ENCODE measurements around the gene ANKS4B.
"Not testable (repeated sequence)": the region's sequence is repeated elsewhere in the genome, so short reads cannot be mapped to it uniquely, and the experiment has no call there.

Gene ANKS4B

DNA sequence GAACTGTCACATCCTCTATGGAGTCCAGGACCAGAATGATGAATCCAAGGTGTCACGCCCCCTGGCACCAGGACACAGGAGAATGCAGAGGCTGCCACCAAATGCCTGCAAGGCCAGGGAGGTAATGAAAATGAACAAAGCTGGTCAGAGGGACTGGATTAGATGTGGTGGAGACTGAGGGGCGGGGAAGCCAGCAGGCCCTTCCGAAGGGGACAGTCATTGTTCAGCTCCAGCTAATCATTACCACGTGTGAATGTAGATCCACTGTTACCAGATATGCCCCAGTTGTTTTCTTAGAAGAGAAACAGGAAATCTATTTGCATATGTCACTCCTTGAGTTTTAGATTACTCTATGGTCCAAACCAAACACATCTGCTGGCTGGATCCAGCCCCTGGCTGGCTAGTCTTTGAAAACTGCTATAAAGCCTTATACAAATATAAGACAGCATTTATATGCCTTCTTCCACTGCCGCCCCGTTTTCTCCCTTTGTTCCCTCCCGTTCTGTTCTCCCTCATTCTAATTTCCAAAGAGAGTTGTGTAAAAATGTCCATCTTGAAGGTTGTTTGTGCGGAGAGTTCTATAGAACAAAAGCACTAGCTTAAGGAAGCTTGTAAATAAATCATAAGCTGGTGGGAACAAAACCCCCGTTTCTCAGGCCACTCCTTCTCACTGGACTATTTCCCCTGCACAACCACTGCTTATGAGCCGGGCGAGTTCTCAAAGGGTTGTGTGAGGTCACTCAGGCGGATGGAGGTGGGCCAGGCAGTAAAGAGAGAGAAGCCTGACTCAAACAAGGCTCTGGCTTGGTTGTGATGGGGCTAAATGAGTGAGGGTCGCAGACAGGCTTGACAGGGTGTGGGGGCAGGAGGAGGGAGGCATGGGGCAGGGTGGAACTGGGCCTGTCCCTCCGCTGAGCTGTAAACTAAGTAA is 30.4 kb downstream of the ANKS4B start:
- DNase-seq (ENCODE audit: low read depth) = no peak

DNA sequence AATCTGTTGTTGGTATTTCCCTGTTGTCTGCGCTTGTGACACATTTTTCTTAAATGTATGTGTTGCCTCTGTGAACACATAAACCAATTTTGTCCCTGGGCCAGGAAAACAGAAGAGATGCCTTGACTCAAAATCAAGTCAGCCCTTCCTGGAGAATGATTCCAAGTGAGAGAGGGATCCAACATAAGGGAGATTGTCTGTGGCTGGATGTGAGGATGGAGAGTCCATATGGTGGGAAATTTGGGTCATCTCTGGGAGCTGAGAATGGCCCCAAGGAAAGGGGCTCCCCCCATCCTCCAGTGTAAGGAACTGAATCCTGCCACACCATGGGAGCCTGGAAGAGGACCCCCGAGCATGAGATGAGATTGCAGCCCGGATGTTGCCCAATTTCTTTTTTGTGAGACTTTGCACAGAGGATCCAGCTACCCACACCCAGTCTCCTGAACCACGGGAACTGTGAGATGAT is 31.1 kb downstream of the ANKS4B start:
- DNase-seq (ENCODE audit: low read depth) = no peak

- no peak for DNase-seq (ENCODE audit: low read depth)
These were observed 31.8 kb downstream of the ANKS4B start for GRCh38 chr16:21265104-21265837.

GRCh38 chr16:21267298-21267697 is 33.8 kb downstream of the ANKS4B start:
- no peak for DNase-seq (ENCODE audit: low read depth)

DNA sequence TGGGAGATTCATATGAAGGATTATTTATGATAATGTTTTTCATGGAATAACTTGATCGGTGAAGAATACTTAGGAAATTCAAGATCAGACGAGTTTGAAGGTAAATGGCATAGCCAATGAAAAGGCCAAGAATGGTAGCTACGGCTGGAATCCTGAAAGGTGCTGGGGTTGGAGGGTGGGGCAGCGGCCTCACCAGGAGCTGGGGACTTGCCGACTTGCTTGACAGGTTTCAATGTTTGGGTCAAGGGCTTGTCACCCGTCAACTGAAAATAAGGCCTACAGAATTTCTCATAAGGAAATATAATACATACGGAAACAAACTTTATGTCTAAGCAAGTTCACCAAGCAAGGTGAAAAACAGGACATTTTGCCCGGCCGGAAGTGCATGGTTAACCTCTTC is 34.7 kb downstream of the ANKS4B start:
- no peak for DNase-seq (ENCODE audit: low read depth)

- DNase-seq (ENCODE audit: low read depth) = no peak
These were observed 38.8 kb downstream of the ANKS4B start for GRCh38 chr16:21272253-21272652.

- not testable (repeated sequence) for DNase-seq (ENCODE audit: low read depth)
These were observed 39.3 kb downstream of the ANKS4B start for GRCh38 chr16:21272763-21273162.

GRCh38 chr16:21274172-21274726 is 40.8 kb downstream of the ANKS4B start:
- no peak for DNase-seq (ENCODE audit: low read depth)

- DNase-seq (ENCODE audit: low read depth) = no peak
These were observed 42.0 kb downstream of the ANKS4B start for GRCh38 chr16:21275529-21275928.

DNA sequence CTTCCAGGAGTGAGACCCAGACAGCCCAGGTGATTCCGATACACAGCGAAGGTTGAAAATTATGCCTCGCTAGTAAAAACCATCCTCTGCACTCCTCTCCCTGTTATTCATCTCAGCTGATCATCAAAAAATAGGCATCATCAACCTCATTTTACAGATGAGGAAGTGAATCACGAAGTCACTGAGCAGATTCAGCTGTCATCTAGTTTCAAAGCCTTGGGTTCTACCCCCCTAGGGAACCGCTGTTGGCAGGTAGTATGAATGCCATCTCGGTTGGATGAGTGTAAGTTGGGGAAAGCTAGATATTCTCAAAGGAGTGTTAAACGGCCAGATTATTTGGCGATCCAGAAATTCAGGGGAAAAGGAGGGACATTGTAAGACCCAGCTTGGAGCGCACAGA is 42.6 kb downstream of the ANKS4B start:
- no peak for DNase-seq (ENCODE audit: low read depth)

DNA sequence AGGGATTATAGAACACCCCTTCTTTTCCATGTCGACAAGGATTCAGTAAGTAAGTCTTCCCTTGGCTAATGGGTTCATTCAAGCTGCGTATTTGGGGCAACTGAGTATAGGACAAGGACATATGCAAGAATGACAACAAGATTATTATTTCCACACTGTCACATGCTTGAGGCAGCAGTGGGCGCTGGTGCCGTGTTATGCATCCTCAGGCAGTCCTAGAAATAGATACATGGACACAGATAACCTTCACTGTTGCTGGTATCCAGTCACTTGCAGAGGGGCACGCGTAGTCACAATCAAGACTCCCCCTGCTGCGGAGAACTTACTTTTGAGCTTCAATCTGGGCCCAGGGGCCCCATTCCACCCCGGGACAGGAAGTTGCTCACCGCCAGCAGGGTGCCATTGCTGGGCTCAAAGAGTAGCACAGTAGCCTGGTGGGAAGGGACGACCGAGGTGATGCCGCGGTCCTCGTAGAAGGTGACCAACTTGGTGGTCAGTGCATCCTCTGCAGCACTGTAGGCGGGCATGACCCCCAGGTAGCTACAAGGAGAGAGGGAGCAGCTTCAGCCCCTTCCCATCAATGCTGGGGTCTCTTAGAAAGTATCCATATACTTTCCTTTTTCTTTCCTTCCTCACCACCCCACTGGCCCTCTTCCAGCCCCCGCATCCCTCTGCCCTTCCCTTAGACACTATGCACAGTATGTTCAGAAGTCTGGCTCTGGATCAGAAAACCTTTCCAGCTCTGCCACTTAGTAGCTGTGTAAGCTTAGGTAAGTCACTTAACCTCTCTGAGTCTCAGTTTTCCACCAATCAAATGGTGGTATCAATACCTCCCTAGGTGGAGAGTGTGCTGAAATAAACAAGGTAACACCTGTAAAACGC is 43.8 kb downstream of the ANKS4B start:
- no peak for DNase-seq (ENCODE audit: low read depth)

DNA sequence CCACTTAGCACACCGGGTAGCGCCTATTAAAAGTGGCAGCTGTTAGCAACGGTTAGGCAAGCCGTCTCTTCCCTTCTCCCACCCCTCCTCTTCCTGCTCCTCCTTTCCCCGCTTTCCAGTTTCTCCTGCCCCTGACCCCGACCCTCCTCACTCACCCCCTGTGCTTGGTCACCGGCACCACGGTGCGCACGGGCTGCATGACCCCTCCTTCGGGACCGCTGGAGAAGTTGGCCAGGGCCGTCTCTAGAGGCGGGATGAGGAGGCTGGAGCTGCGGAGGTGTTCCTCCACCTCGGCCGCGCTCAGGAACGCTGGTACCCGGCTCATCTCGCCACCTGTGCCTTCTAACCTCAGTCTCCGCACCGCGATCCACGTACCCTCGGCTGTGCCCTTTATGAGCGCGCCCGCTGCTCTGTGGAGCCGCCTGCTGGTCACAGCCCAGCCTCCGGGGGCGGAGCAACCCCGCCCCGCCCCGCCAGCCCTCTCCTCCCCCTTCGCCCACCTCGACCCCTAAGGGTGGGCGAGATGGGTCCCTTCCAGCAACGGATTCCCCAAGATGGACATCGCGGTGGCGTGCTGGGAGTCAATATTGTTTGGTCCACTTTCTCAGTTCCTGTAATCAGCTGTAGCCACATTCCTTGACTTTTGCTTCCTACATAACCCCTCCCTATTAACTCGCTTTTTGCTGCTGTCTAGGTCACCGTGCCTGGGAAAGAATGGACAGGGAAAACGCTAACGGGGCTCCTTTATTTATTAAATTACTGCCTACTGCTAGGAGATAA is 44.6 kb downstream of the ANKS4B start, which contains the start of gene CRYM:
Gene CRYM (minus strand): TSS at position 364 of the 780 bp plus-strand sequence. CDS start 39 bp downstream, at position 325.
- DNase-seq (ENCODE audit: low read depth) = peak; percentile 28

DNA sequence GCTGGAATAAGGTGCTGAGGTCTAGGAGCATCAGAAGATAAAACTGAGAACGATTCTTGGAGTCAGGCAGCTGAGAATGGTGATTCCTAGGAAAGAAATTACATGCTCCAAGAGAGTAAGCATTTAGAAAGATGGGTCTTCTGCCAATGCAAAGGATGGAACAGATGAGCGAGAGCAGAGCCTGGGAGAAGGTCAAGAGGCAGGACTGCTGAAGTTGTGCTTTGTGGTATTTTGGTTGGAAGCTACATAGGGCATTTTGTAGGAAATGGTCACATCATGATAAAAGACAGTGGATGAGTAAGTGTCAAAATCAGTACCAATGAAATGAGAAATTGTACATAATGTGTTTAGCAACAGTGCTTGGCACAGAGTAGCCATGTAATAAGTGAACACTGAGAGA is 46.0 kb downstream of the ANKS4B start:
- no peak for DNase-seq (ENCODE audit: low read depth)

- DNase-seq (ENCODE audit: low read depth) = no peak
These were observed 48.3 kb downstream of the ANKS4B start for GRCh38 chr16:21281698-21282389.

GRCh38 chr16:21283521-21284289 is 50.2 kb downstream of the ANKS4B start:
- no peak for DNase-seq (ENCODE audit: low read depth)

GRCh38 chr16:21284414-21284813 is 50.9 kb downstream of the ANKS4B start:
- DNase-seq (ENCODE audit: low read depth) = no peak

DNA sequence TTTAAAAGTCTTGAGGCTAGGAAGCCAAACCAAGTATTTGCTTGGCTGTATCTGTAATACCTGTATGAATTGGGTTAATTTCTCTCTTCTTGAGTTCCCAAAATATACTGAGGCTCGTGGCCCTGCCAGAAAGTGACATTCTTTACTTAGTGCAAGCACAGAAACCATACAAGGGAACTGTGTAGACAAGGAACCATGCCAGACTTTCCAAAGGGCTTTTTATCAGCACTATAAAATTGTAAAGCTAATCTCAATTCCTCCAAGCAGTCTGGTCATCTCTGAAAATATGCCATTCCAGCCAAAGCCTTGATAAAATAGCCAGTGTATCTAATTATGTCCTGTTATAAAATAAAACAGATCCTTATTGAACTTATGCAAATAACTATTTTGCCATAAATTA is 51.8 kb downstream of the ANKS4B start:
- DNase-seq (ENCODE audit: low read depth) = no peak

- not testable (repeated sequence) for DNase-seq (ENCODE audit: low read depth)
These were observed 56.3 kb downstream of the ANKS4B start for GRCh38 chr16:21289789-21290188.

Data from activated T-cell treated with anti-CD3 and anti-CD28 coated beads for 24 hours (primary cell).